Measurements from ENCODE around the gene SFXN4.
"Not testable (repeated sequence)": the region's sequence is repeated elsewhere in the genome, so short reads cannot be mapped to it uniquely, and the experiment has no call there.

The SFXN4 gene

GRCh38 chr10:119190353-119190752 lies 24.8 kb upstream of the SFXN4 start:
- DNase-seq: no peak

GRCh38 chr10:119189811-119190282 lies 24.3 kb upstream of the SFXN4 start:
- DNase-seq: peak; percentile 33

DNA sequence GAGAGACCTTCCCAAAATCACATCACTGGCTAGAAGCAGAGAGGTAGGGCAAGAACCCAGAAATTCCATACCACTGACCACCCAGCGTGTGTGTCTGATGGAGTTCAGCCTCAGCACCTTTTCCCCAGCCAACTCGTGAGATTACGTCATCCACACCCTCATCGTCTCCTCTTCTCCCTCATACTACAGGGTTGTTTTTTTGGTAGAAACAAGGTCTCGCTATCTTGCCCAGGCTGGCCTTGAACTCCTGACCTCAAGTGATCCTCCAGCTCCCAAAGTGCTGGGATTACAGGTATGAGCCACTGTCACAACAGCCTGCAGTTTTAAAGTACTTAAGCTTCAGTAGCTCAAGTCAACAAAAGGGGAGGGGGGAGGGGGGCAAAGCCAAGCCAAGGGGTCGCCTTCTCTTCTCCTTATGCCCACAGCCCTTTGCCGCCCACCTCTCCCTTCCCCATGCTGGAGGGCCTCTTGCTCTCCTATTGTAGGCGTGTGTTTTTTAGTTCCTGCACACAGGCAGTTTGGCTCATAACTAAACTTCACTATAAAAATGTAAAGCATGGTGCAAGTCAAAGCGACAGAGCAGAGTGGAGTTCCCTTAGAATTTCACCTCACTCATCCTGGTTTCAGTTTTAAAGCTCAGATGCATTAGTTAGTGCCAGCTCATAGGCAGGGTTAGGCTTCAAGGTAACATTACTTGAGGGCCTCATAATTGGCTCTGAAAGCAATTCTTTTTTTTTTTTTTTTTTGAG lies 18.3 kb upstream of the SFXN4 start:
- DNase-seq: no peak

- DNase-seq: not testable (repeated sequence)
These were observed 15.4 kb upstream of the SFXN4 start for GRCh38 chr10:119180850-119181400.

- peak; percentile 91 for DNase-seq
These were observed 13.0 kb upstream of the SFXN4 start, which contains the start of gene PRDX3 for GRCh38 chr10:119178372-119179119. PRDX3 (minus strand) TSS chr10:119178812; CDS start chr10:119178790, 22 bp downstream.

- DNase-seq: no peak
These were observed 12.3 kb upstream of the SFXN4 start for GRCh38 chr10:119177708-119178371.

DNA sequence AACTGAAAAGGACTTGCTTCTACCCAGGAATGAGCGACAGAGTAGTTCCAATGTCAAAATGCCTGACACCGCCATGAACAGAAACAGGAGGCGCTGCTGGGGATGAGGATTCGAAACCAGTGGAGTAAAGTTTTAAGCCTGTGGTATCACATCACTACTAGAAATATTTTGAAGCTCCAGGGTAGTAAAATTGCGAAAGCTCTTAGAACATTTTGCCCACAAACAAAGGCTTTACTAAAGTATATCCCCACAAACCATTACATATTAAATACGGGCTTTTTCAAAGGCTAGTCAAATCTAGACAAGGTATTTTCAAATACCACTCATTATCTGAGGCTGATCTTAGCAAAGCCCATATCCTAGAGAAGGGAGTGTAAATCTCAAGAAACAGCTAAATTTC lies 10.7 kb upstream of the SFXN4 start:
- DNase-seq: no peak

DNA sequence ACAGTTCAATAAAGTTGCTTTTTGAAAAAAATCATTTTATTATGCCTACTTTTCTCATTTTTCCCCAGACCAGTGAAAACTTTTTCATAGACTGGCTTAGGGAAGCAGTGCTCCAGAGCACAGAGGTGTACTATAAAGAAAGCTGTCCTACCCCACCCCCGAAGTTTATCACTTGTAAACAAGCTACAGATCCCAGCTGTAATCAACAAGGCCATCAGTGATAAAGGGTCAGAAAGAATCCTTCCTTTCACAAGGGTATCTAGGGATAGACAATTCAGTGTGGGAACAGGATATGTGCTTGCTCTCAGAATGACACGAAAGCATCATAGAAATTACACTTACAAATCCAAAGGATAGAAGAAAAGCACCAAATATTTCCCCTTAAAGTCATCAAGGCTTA lies 8.6 kb upstream of the SFXN4 start:
- no peak for DNase-seq

- no peak for DNase-seq
These were observed 1.5 kb upstream of the SFXN4 start for GRCh38 chr10:119167041-119167440.

DNA sequence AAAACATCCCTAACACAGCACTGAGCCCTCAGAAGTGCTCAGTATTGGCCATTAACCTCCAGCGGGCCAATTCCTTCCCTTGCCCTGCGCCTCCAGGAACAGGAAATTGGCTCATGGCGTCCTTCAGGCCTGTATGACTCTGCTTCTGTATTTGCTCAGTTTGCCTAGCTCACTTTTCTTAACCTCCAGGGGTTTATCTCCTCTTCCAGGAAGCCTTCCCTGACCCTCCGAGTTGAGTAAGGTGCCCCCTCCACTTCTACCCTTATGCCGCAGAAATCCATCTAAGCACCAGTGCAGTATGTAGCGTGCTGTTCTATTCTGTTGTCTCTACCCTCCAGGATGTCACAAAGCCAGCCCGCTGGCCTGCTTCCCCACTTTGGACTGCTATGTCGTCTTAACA lies 1.1 kb upstream of the SFXN4 start:
- DNase-seq: no peak

GRCh38 chr10:119166118-119166500 lies 595 bp upstream of the SFXN4 start:
- DNase-seq: no peak

GRCh38 chr10:119162452-119163092 lies 2.9 kb downstream of the SFXN4 start:
- DNase-seq: no peak

GRCh38 chr10:119161680-119162451 lies 3.6 kb downstream of the SFXN4 start:
- no peak for DNase-seq

DNA sequence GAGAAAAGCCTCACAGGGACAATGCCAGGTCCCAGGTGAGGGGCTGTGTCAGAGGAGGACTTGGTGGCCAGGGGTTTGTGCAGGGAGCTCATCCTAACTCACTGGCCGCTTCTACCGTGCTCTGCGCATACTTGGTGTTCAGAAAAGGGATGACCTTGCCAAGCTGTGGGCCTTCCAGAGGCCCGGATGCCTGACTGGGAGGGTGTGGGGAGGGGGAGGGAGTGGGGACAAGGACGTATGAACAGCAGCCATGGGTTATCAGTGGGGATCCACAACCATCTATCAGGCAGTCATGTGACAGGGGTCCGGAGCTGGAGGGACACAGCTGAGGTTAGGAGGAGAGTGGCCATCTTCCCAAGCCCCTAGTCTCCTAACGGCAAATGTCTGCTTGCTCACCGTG lies 6.2 kb downstream of the SFXN4 start:
- DNase-seq: no peak

GRCh38 chr10:119153661-119154060 lies 11.9 kb downstream of the SFXN4 start:
- no peak for DNase-seq

DNA sequence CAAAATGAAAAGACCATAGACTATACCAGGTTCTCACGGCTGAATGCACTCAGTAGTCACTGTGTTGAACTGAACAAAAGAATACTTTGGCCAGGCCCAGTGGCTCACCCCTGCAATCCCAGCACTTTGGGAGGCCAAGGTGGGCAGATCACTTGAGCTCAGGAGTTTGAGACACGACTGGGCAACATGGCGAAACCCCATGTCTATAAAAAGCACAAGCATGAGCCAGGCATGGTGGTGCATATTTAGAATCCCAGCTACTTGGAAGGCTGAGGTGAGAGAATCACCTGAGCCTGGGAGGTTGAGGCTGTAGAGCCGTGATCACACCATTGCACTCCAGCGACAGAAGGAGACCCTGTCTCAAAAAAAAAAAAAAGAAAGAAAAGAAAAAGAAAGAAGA lies 12.5 kb downstream of the SFXN4 start:
- no peak for DNase-seq

- not testable (repeated sequence) for DNase-seq
These were observed 13.9 kb downstream of the SFXN4 start for GRCh38 chr10:119151601-119152000.

- DNase-seq: no peak
These were observed 15.8 kb downstream of the SFXN4 start for GRCh38 chr10:119149729-119150128.

- no peak for DNase-seq
These were observed 16.4 kb downstream of the SFXN4 start for GRCh38 chr10:119149157-119149556.

DNA sequence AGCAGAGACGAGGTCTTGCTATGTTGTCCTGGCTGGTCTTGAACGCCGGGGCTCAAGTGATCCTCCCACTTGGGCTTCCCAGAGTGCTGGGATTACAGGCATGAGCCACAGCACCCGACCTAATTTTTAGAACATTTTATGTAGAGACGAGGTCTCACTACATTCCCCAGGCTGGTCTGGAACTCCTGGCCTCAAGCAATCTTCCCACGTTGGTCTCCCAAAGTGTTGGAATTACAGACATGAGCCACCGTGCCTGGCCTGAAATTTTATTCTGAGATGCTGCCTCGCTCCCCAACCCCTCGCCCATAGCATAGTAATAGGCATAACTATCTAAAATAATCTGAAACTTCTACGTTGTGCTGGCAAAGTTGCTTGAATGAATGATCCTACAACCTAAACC lies 21.9 kb downstream of the SFXN4 start:
- DNase-seq: no peak

GRCh38 chr10:119140603-119141245 lies 24.8 kb downstream of the SFXN4 start:
- DNase-seq: no peak

All from CD4-positive, alpha-beta T cell treated with Interleukin-17A for 1 hour (primary cell).